PC-3 (cell line): ENCODE measurements around the gene HLCS.

ENCODE experiments used
- EZH2 ChIP-seq: fragments of 300-600 bp; sonication (generic); IDR thresholded peaks from one replicate; pipeline ENCODE4 v1.6.1; 2017; ENCODE audit warnings: antibody characterized with exemption, mild to moderate bottlenecking, low read length; ENCODE audit not compliant: unreplicated experiment
- TF ChIP-seq, protein P1 (sequence below): fragments of 300-600 bp; sonication (generic); conservative IDR thresholded peaks from 2 replicates; pipeline ENCODE4 v1.5.1; 2017; ENCODE audit warnings: antibody characterized with exemption, low read depth, mild to moderate bottlenecking, low read length

DNA sequence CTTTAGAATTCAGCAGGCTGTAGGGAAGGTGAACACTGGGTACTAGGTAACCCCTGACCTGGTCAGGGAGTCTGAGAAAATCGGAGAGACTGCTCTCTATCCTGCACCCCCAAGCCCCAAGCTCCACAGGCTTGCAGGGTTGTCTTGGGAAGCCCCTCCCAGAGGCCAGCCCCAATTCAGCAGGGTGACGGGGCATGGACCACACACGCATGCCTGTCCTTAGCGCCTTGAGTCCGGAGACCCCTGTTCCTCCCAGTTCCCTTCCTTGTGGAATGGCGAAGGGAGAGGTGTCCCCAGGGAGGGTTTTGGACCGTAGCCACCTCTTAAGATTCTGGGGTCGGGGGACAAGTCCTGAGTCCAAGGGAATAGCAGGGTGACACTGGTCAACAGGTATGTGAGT lies 116.1 kb downstream of the HLCS start:
- TF ChIP-seq, protein P1, sequence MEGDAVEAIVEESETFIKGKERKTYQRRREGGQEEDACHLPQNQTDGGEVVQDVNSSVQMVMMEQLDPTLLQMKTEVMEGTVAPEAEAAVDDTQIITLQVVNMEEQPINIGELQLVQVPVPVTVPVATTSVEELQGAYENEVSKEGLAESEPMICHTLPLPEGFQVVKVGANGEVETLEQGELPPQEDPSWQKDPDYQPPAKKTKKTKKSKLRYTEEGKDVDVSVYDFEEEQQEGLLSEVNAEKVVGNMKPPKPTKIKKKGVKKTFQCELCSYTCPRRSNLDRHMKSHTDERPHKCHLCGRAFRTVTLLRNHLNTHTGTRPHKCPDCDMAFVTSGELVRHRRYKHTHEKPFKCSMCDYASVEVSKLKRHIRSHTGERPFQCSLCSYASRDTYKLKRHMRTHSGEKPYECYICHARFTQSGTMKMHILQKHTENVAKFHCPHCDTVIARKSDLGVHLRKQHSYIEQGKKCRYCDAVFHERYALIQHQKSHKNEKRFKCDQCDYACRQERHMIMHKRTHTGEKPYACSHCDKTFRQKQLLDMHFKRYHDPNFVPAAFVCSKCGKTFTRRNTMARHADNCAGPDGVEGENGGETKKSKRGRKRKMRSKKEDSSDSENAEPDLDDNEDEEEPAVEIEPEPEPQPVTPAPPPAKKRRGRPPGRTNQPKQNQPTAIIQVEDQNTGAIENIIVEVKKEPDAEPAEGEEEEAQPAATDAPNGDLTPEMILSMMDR = no peak
- TF ChIP-seq EZH2 = no peak
